HepG2 (cell line): ENCODE data around the gene RBCK1. TPM values are rescaled to one million over a fixed set of nuclear protein-coding genes. Genes with fewer than 3 reads are reported as not detected.

Source experiments
- HNF4G ChIP-seq, 2 experiments: sonication (generic) in 1 of 2; formaldehyde crosslinking in 1 of 2; IDR thresholded peaks; 2 replicates each; pipeline versions ENCODE4 v1.4.0 to v1.6.1; 2011 to 2020; ENCODE audit warnings: borderline replicate concordance in 2 of 2, low read depth in 2 of 2, mild to moderate bottlenecking in 2 of 2, low read length in 1 of 2, missing genetic modification reagents in 1 of 2, moderate library complexity in 1 of 2
- ISL2 ChIP-seq: sonication (generic); formaldehyde crosslinking; IDR thresholded peaks from 2 replicates; pipeline ENCODE4 v1.5.0; 2020; ENCODE audit warnings: missing genetic modification reagents
- KDM4B ChIP-seq: sonication (generic); formaldehyde crosslinking; IDR thresholded peaks from 2 replicates; pipeline ENCODE4 v1.4.0; 2020; ENCODE audit warnings: missing genetic modification reagents
- RBM22 ChIP-seq: fragments of 200-400 bp; formaldehyde crosslinking; optimal IDR thresholded peaks from 2 replicates; pipeline ENCODE3; 2017; ENCODE audit warnings: mild to moderate bottlenecking, low read length, moderate library complexity
- TEF ChIP-seq: sonication (generic); formaldehyde crosslinking; IDR thresholded peaks from 2 replicates; pipeline ENCODE4 v1.5.0; 2020; ENCODE audit warnings: missing genetic modification reagents
- ZBTB38 ChIP-seq: sonication (generic); formaldehyde crosslinking; IDR thresholded peaks from 2 replicates; pipeline ENCODE4 v1.5.1; 2020; ENCODE audit warnings: mild to moderate bottlenecking, missing genetic modification reagents
- ZBTB8A ChIP-seq: sonication (generic); formaldehyde crosslinking; IDR thresholded peaks from 2 replicates; pipeline ENCODE4 v1.4.0; 2020; ENCODE audit warnings: mild to moderate bottlenecking, low read depth, missing genetic modification reagents, borderline replicate concordance
- ZFP36L1 ChIP-seq: sonication (generic); formaldehyde crosslinking; IDR thresholded peaks from 2 replicates; pipeline ENCODE4 v1.8.0; 2022; ENCODE audit warnings: mild to moderate bottlenecking, missing genetic modification reagents, moderate library complexity
- ZFY ChIP-seq: sonication (generic); formaldehyde crosslinking; IDR thresholded peaks from 2 replicates; pipeline ENCODE4 v1.4.0; 2020; ENCODE audit warnings: missing genetic modification reagents
- ZNF354B ChIP-seq: sonication (generic); formaldehyde crosslinking; IDR thresholded peaks from 2 replicates; pipeline ENCODE4 v1.8.0; 2022; ENCODE audit warnings: mild to moderate bottlenecking, missing genetic modification reagents
- ZNF574 ChIP-seq: sonication (generic); formaldehyde crosslinking; IDR thresholded peaks from 2 replicates; pipeline ENCODE4 v1.4.0; 2020; ENCODE audit warnings: missing genetic modification reagents
- polyA plus RNA-seq, 8 experiments: library from polyadenylated mRNA; depleted of rRNA in 3 of 8; stranded (reverse) in 7 of 8; unstranded in 1 of 8; fragments of >200 nt; fragmentation: Illumina TruSeq in 4 of 8; extraction: Trizol in 4 of 8; gene quantifications; 2 replicates each; pipeline versions ENCODE4 v1.2.1 to v1.2.3, GENCODE V29; 2011 to 2016; ENCODE audit warnings: low read depth in 4 of 8, missing spikeins in 1 of 8, mixed read lengths in 1 of 8; ENCODE audit not compliant: insufficient read depth in 1 of 8
- total RNA-seq, 5 experiments: library from RNA; depleted of rRNA; stranded (reverse); fragments of >200 nt; fragmentation: Illumina TruSeq; extraction: Trizol; gene quantifications; 2 replicates each; pipeline ENCODE4 v1.2.3, GENCODE V29; 2016; ENCODE audit warnings: low read depth in 1 of 5
- TF ChIP-seq, protein P1 (sequence below), 2 experiments: sonication (generic) in 1 of 2; formaldehyde crosslinking in 1 of 2; IDR thresholded peaks; 2 replicates each; pipeline versions ENCODE4 v1.4.0 to v1.6.1; 2018 to 2020; ENCODE audit warnings: missing genetic modification reagents in 2 of 2, borderline replicate concordance in 1 of 2, low read depth in 1 of 2, mild to moderate bottlenecking in 1 of 2, missing biosample characterization in 1 of 2
- TF ChIP-seq, protein P2 (sequence below): sonication (generic); formaldehyde crosslinking; IDR thresholded peaks from one replicate; pipeline ENCODE4 v1.5.1; 2020; ENCODE audit warnings: mild to moderate bottlenecking, missing genetic modification reagents; ENCODE audit errors: not compliant biosample characterization

Gene RBCK1
- total and polyA plus RNA-seq, 2 of the 13 experiments (the other 11 are each of a cell fraction or from before 2014, with no cell fraction given): 149 to 215 TPM

GRCh38 chr20:373171-373890 lies 34.8 kb upstream of the RBCK1 start (continued):
- TF ChIP-seq TEF (no peak), ZBTB8A (CRISPR knock-in tag) (no peak), HNF4G (IDR thresholded peaks at IDR 0.05; ENCODE audit: borderline replicate concordance, low read depth, low read length) (no peak), HNF4G (CRISPR knock-in tag; IDR thresholded peaks at IDR 0.05; ENCODE audit: borderline replicate concordance, low read depth) (no peak), ZBTB38 (CRISPR knock-in tag) (no peak), ZNF354B (CRISPR knock-in tag) (no peak), RBM22 (no peak), ZFY (peak; percentile 24; the same call in 1 of the 2 replicates), ZNF574 (CRISPR knock-in tag) (no peak), ZFP36L1 (CRISPR knock-in tag) (no peak), ISL2 (CRISPR knock-in tag) (no peak), KDM4B (no peak)
- TF ChIP-seq, protein P1, sequence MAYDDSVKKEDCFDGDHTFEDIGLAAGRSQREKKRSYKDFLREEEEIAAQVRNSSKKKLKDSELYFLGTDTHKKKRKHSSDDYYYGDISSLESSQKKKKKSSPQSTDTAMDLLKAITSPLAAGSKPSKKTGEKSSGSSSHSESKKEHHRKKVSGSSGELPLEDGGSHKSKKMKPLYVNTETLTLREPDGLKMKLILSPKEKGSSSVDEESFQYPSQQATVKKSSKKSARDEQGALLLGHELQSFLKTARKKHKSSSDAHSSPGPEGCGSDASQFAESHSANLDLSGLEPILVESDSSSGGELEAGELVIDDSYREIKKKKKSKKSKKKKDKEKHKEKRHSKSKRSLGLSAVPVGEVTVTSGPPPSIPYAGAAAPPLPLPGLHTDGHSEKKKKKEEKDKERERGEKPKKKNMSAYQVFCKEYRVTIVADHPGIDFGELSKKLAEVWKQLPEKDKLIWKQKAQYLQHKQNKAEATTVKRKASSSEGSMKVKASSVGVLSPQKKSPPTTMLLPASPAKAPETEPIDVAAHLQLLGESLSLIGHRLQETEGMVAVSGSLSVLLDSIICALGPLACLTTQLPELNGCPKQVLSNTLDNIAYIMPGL (CRISPR knock-in tag; IDR thresholded peaks at IDR 0.05; ENCODE audit: borderline replicate concordance in 1 of 2, low read depth in 1 of 2): no peak
- TF ChIP-seq, protein P2, sequence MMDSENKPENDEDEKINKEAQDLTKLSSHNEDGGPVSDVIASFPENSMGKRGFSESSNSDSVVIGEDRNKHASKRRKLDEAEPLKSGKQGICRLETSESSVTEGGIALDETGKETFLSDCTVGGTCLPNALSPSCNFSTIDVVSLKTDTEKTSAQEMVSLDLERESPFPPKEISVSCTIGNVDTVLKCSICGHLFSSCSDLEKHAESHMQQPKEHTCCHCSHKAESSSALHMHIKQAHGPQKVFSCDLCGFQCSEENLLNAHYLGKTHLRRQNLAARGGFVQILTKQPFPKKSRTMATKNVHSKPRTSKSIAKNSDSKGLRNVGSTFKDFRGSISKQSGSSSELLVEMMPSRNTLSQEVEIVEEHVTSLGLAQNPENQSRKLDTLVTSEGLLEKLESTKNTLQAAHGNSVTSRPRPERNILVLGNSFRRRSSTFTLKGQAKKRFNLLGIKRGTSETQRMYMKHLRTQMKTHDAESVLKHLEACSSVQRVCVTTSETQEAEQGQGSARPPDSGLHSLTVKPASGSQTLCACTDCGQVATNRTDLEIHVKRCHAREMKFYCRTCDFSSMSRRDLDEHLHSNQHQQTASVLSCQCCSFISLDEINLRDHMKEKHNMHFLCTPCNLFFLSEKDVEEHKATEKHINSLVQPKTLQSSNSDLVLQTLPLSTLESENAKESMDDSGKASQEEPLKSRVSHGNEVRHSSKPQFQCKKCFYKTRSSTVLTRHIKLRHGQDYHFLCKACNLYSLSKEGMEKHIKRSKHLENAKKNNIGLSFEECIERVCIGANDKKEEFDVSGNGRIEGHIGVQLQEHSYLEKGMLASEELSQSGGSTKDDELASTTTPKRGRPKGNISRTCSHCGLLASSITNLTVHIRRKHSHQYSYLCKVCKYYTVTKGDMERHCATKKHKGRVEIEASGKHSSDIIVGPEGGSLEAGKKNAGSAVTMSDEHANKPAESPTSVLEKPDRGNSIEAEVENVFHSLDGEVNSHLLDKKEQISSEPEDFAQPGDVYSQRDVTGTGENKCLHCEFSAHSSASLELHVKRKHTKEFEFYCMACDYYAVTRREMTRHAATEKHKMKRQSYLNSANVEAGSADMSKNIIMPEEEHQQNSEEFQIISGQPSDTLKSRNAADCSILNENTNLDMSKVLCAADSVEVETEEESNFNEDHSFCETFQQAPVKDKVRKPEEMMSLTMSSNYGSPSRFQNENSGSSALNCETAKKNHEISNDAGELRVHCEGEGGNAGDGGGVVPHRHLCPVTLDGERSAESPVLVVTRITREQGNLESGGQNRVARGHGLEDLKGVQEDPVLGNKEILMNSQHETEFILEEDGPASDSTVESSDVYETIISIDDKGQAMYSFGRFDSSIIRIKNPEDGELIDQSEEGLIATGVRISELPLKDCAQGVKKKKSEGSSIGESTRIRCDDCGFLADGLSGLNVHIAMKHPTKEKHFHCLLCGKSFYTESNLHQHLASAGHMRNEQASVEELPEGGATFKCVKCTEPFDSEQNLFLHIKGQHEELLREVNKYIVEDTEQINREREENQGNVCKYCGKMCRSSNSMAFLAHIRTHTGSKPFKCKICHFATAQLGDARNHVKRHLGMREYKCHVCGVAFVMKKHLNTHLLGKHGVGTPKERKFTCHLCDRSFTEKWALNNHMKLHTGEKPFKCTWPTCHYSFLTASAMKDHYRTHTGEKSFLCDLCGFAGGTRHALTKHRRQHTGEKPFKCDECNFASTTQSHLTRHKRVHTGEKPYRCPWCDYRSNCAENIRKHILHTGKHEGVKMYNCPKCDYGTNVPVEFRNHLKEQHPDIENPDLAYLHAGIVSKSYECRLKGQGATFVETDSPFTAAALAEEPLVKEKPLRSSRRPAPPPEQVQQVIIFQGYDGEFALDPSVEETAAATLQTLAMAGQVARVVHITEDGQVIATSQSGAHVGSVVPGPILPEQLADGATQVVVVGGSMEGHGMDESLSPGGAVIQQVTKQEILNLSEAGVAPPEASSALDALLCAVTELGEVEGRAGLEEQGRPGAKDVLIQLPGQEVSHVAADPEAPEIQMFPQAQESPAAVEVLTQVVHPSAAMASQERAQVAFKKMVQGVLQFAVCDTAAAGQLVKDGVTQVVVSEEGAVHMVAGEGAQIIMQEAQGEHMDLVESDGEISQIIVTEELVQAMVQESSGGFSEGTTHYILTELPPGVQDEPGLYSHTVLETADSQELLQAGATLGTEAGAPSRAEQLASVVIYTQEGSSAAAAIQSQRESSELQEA (CRISPR knock-in tag): no peak
